HUES6 (cell line): Measurements from ENCODE around the gene OR10A4.

Experiments
- H3K27ac ChIP-seq: 2 replicates; pipeline ENCODE4 v1.7.0; 2013; ENCODE audit warnings: low read depth, mild to moderate bottlenecking, low read length, inconsistent platforms
- H3K27me3 ChIP-seq: 2 replicates; pipeline ENCODE4 v1.6.1; 2013; ENCODE audit warnings: low read length; ENCODE audit not compliant: control insufficient read depth, insufficient read depth
- H3K36me3 ChIP-seq: 2 replicates; pipeline ENCODE4 v1.6.1; 2013; ENCODE audit warnings: low read length; ENCODE audit not compliant: control insufficient read depth, insufficient read depth
- H3K4me1 ChIP-seq: 2 replicates; pipeline ENCODE4 v1.6.1; 2013; ENCODE audit warnings: low read length; ENCODE audit not compliant: control insufficient read depth, insufficient read depth
- H3K4me3 ChIP-seq: 2 replicates; pipeline ENCODE4 v1.5.1; 2013; ENCODE audit warnings: low read depth, low read length
- H3K9ac ChIP-seq: one replicate; pipeline ENCODE4 v1.6.1; 2013; ENCODE audit warnings: mild to moderate bottlenecking, low read length
- H3K9me3 ChIP-seq: 2 replicates; pipeline ENCODE4 v1.6.1; 2013; ENCODE audit warnings: low read depth, low read length; ENCODE audit not compliant: control insufficient read depth, insufficient read depth

OR10A4 gene

DNA sequence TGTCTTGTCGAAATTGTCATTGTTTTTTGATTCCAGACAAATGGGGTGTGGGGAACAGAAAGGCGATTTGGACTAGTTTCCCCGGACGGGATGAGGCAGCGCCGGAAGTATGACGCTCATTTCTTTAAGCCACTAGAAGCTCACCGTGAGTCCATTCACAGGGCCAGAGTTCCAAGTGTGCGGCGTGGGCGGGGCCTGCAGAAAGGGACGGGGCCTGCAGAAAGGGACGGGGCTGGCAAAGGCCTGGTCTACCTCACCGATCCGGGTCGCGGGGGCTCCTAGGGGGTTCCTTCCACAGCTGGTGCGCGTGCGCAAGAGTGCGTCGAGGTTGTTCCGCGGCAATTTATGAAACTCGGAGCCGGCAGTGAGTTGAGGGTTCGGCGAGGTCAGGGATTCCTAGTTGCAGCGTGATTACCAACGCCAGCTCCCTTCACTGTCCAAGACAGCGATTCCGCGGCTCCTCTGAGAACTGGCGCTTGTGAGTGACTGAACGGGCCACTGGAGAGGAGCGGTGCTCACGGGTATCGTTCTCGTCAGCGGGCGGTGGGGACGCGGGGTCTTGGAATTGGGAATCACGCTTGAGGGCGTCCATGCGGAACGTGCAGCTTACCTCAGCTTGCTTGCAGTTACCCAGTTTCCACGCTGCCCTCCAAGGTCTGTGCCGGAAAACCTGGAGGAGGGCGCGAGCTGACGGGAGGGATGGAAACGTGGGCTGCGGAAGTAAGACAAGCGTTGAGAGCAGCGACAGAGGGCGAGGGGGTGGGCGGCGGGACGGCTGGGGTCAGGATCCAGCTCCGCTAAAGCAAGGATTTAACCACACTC, 50.0 kb downstream of the OR10A4 start, which contains the start of gene ZNF215:
Gene ZNF215 (plus strand): TSS at position 219 of the 822 bp plus-strand sequence. CDS start 5,847 bp downstream, outside the sequence.
- Histone ChIP-seq H3K36me3 (no peaks in the 10 kb centered on the region), H3K4me1 (peaks cover 5% of the 10 kb centered on the region), H3K4me3 (peak within 1 kb of the TSS; percentile 95), H3K27me3 (no peaks in the 10 kb centered on the region), H3K9me3 (no peaks in the 10 kb centered on the region), H3K9ac (peak within 1 kb of the TSS; percentile 80), H3K27ac (peak within 1 kb of the TSS; percentile 39; the same call in 1 of the 2 replicates)

DNA sequence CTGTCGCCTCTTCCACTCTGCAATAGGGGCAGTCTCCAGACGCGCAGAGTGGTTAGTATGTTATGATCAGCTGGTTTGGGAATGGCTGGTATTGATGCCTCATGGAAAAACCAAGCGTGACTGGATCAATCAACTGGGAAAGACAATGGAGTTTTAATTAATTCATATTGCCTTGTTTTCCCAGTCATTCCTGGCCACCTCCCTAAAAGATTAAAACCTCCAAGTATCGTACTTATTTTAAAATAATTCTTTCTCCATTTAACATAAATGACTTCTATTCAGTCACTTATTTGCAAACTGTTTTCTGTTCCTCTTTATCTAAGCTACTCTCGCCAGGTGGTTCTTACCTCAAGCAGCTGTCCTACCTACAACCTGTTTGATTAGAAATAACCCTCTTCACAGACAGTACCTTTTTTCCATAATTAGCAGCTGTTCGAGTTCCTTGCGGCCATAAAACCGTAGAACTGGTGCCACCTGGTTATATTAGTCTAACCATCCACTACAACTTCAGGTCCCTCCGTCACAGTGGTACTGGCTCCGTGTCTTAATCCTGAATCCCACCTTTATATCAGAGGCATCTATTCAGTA, 50.7 kb downstream of the OR10A4 start:
- Histone ChIP-seq H3K4me3 (peak overlapping the region; percentile 95), H3K9ac (peak overlapping the region; percentile 80), H3K27ac (no peak overlapping the region), H3K36me3 (peaks cover 2% of the 10 kb centered on the region), H3K9me3 (no peaks in the 10 kb centered on the region), H3K27me3 (no peaks in the 10 kb centered on the region), H3K4me1 (peaks cover 5% of the 10 kb centered on the region)
